GM23248 (cell line): Measurements from ENCODE around the gene CPED1.

Experiments
- EZH2 ChIP-seq: fragments of 200-600 bp; sonication (generic); IDR thresholded peaks from 2 replicates; pipeline ENCODE4 v1.6.1; 2018; ENCODE audit warnings: antibody characterized with exemption, mild to moderate bottlenecking; ENCODE audit not compliant: insufficient read depth, poor library complexity, severe bottlenecking
- EZH2phosphoT487 ChIP-seq: fragments of 200-600 bp; sonication (generic); IDR thresholded peaks from 2 replicates; pipeline ENCODE4 v1.6.1; 2018; ENCODE audit warnings: antibody characterized with exemption, moderate library complexity, mild to moderate bottlenecking, low read depth; ENCODE audit not compliant: insufficient read depth

DNA sequence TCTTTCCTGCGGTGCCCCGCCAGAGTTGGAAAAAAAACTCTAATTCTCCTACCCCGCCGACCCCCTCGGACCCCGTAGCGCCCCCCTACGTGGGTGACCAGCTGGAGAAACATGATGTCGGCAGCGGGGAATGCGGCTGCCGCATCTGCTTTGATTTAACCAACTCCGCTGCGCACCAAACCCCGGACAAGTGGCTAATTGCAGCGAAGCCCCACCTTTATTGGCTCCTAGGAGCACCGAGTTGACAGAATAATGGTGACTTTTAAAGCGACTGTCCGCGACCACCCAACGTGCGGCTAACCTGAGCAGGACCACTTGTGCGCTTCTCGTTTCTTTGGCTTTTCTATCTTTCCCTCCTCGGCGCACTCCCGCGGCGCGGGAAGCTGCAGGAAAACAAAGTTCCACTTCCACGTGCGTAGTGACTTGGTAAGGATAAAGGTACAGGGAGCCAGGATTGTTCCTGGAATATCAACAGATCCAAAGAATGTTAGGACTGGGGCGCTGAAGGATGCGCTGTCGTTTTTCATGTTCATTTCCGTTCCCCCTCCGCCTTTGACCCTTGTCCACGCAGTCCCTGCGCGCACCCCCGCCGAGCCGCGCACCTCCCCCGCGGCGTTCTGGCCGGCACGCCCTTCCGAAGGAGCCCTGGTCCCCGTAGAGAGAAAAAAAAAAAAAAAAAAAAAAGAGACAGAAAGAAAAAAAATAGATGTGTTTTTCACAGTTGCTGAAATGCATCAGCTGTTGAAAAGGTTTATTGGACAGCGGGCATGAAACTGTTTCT lies 341.7 kb downstream of the CPED1 start:
- TF ChIP-seq EZH2 (peak; percentile 97), EZH2phosphoT487 (peak; percentile 22; the same call in 1 of the 2 replicates)
